Activated CD4-positive, alpha-beta T cell treated with anti-CD3 and anti-CD28 coated beads for 48 hours (primary cell): ENCODE results near the gene PODN.

Experiments
- DNase-seq: peaks from one replicate; pipeline ENCODE4 v3.0.0-alpha.2; 2020

Gene PODN

GRCh38 chr1:53075206-53075605 is 13.2 kb downstream of the PODN start:
- no peak for DNase-seq

GRCh38 chr1:53075761-53076163 is 13.7 kb downstream of the PODN start:
- no peak for DNase-seq

GRCh38 chr1:53076165-53076564 is 14.2 kb downstream of the PODN start:
- no peak for DNase-seq

- no peak for DNase-seq
Observed at GRCh38 chr1:53076721-53077598, 14.9 kb downstream of the PODN start.

- DNase-seq: no peak
Observed at GRCh38 chr1:53077599-53077965, 15.6 kb downstream of the PODN start.

- DNase-seq: no peak
Observed at GRCh38 chr1:53078333-53079101, 16.5 kb downstream of the PODN start.

- DNase-seq: no peak
Observed at GRCh38 chr1:53079251-53079650, 17.2 kb downstream of the PODN start.

- no peak for DNase-seq
Observed at GRCh38 chr1:53080041-53080440, 18.0 kb downstream of the PODN start.

- no peak for DNase-seq
Observed at GRCh38 chr1:53080769-53081168, 18.8 kb downstream of the PODN start.

GRCh38 chr1:53081384-53082066 is 19.5 kb downstream of the PODN start:
- DNase-seq: no peak

GRCh38 chr1:53082826-53083455 is 20.9 kb downstream of the PODN start:
- no peak for DNase-seq

GRCh38 chr1:53083636-53084588 is 21.9 kb downstream of the PODN start:
- DNase-seq: no peak

- no peak for DNase-seq
Observed at GRCh38 chr1:53084589-53084971, 22.6 kb downstream of the PODN start.

GRCh38 chr1:53085405-53085804 is 23.4 kb downstream of the PODN start:
- no peak for DNase-seq

GRCh38 chr1:53086491-53087070 is 24.6 kb downstream of the PODN start:
- DNase-seq: no peak

- no peak for DNase-seq
Observed at GRCh38 chr1:53087332-53088285, 25.6 kb downstream of the PODN start.

GRCh38 chr1:53088616-53089300 is 26.7 kb downstream of the PODN start:
- no peak for DNase-seq

- no peak for DNase-seq
Observed at GRCh38 chr1:53089478-53090226, 27.6 kb downstream of the PODN start.
